GM10266 (cell line): Measurements from ENCODE around the gene NINJ2.

Experiments
- DNase-seq: peaks from one replicate; pipeline ENCODE4 v3.0.0; 2012; ENCODE audit errors: extremely low spot score
- TF ChIP-seq, protein P1 (sequence below): IDR thresholded peaks from 2 replicates; pipeline ENCODE4 v1.5.1; 2012; ENCODE audit warnings: mild to moderate bottlenecking, low read depth; ENCODE audit not compliant: control insufficient read depth, insufficient read depth; ENCODE audit errors: missing control alignments

Gene NINJ2

DNA sequence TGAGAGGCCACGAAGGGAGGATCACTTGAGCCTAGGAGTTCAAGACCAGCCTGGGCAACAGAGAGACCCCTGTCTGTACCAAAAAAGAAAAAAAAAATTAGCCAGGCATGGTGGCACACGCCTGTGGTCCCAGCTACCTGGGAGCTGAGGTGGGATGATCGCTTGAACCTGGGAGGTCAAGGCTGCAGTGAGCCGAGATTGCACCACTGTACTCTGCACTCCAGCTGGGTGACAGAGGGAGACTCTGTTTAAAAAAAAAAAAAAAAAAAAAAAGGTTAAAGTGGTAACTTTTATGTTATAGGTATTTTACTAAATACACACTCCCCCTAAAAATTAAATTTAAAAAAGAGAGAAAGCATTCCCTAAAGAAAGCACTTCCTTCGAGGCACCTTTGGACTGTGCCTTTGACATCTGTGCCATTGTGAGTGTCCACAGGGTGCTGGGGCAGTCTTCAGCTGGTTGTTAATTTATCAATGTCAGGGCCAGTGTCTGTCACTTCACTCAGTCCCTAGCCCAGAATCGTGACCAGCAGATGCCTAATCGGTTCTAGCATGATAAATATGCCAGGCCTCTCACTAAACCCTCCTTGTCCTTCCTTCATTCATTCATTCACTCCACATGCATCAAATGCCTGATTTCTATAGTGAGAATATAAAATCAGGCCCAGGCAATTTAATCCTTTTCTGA is 140.4 kb downstream of the NINJ2 start:
- TF ChIP-seq, protein P1, sequence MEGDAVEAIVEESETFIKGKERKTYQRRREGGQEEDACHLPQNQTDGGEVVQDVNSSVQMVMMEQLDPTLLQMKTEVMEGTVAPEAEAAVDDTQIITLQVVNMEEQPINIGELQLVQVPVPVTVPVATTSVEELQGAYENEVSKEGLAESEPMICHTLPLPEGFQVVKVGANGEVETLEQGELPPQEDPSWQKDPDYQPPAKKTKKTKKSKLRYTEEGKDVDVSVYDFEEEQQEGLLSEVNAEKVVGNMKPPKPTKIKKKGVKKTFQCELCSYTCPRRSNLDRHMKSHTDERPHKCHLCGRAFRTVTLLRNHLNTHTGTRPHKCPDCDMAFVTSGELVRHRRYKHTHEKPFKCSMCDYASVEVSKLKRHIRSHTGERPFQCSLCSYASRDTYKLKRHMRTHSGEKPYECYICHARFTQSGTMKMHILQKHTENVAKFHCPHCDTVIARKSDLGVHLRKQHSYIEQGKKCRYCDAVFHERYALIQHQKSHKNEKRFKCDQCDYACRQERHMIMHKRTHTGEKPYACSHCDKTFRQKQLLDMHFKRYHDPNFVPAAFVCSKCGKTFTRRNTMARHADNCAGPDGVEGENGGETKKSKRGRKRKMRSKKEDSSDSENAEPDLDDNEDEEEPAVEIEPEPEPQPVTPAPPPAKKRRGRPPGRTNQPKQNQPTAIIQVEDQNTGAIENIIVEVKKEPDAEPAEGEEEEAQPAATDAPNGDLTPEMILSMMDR = no peak
- DNase-seq = no peak

DNA sequence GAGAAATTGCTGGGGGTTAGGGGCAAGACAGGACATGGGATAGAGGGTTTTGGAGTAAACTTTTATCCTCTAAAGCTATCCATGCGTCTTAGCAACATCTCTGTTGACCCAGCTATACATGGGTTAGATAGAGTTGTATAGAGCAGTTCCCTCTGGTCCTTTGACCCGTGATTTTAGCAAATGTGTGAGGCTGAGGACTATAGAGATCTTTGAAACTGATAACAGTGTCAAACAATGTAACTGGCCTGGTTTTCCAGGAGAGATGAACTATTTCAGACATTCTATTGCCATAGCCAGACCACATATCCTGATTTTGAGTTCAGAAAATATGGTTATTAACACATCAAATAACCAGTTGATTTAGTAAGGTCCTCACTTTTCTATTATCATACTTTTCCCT is 143.1 kb downstream of the NINJ2 start:
- no peak for DNase-seq
- TF ChIP-seq, protein P1 = no peak

DNA sequence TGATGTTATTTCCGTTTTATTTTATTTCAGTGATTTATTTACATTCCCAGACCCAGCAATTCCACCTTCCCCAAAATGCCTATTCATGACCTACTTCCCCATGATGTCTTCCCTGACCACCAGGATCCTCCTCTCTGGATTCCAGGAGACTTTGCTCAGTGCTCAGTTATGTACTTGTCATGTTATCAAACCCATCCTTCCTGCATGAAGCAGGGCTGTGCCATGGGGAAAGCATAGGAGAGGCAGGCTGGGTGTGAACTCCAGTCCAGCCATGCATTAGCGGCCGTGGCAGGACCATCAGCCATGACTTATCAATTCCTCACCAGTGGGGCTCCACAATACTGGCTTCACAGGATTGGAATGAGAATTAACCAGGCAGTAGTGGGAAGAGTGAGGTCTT is 145.7 kb downstream of the NINJ2 start:
- TF ChIP-seq, protein P1 = no peak
- DNase-seq = no peak
